Suppressor macrophage treated with lipopolysaccharide for 1 hour (primary cell): Measurements from ENCODE around the gene BTBD10.

Source experiments
- DNase-seq, 3 donors: peaks; one replicate each; pipeline ENCODE4 v3.0.0-alpha.2; 2020 to 2022

Gene BTBD10

GRCh38 chr11:13338019-13338426, 125.0 kb downstream of the BTBD10 start:
- DNase-seq, result peak; percentile 38 to 79 (median 54)
